PC-3 (cell line): ENCODE results near the gene SLC41A3.

ENCODE experiments used
- CTCF ChIP-seq: fragments of 300-600 bp; sonication (generic); conservative IDR thresholded peaks from 2 replicates; pipeline ENCODE4 v1.5.1; 2017; ENCODE audit warnings: antibody characterized with exemption, low read depth, mild to moderate bottlenecking, low read length
- EZH2 ChIP-seq: fragments of 300-600 bp; sonication (generic); IDR thresholded peaks from one replicate; pipeline ENCODE4 v1.6.1; 2017; ENCODE audit warnings: antibody characterized with exemption, mild to moderate bottlenecking, low read length; ENCODE audit not compliant: unreplicated experiment
- EZH2phosphoT487 ChIP-seq: fragments of 300-600 bp; sonication (generic); IDR thresholded peaks from 2 replicates; pipeline ENCODE4 v1.6.1; 2018; ENCODE audit warnings: mild to moderate bottlenecking, antibody characterized with exemption, low read length, borderline replicate concordance

- no peak for TF ChIP-seq CTCF
- no peak for TF ChIP-seq EZH2phosphoT487
- TF ChIP-seq EZH2 = no peak
Measured at GRCh38 chr3:126008219-126008618, 75.7 kb downstream of the SLC41A3 start.
